Heart left ventricle (tissue), 16 donors: ENCODE measurements around the gene SND1. TPM values are rescaled to one million over a fixed set of nuclear protein-coding genes. Genes with fewer than 3 reads are reported as not detected.
A peak's percentile ranks its signal among the peaks of the same experiment; 100 is the strongest.

Source experiments
- ATAC-seq, 4 donors: fragments of 200-7000 bp; cut with Tn5 transposase; one replicate each; pipeline ENCODE4 v1.9.1; 2020 to 2022; ENCODE audit warnings: moderate library complexity in 4 of 4, mild to moderate bottlenecking in 3 of 4, moderate number of reproducible peaks in 1 of 4
- DNase-seq, 5 donors: peaks; one replicate each; pipeline ENCODE4 v3.0.0-alpha.2; 2020
- H3K27ac ChIP-seq, 12 donors: fragments of 200-600 bp; sonication (generic) in 4 of 12; one replicate each; pipeline versions ENCODE4 v1.5.0 to v1.8.0; 2016 to 2022; ENCODE audit warnings: mild to moderate bottlenecking in 2 of 12
- H3K27me3 ChIP-seq, 9 donors: fragments of 200-600 bp; sonication (generic) in 2 of 9; one replicate each; pipeline versions ENCODE4 v1.5.1 to v1.8.0; 2016 to 2022; ENCODE audit warnings: mild to moderate bottlenecking in 3 of 9
- H3K36me3 ChIP-seq, 9 donors: fragments of 200-600 bp; sonication (generic) in 2 of 9; one replicate each; pipeline versions ENCODE4 v1.5.0 to v1.8.0; 2018 to 2022; ENCODE audit warnings: mild to moderate bottlenecking in 2 of 9
- H3K4me1 ChIP-seq, 12 donors: fragments of 200-600 bp; sonication (generic) in 4 of 12; one replicate each; pipeline versions ENCODE4 v1.5.0 to v1.8.0; 2016 to 2022; ENCODE audit warnings: mild to moderate bottlenecking in 3 of 12
- H3K4me3 ChIP-seq, 12 donors: fragments of 200-600 bp; sonication (generic) in 4 of 12; one replicate each; pipeline versions ENCODE4 v1.5.0 to v1.8.0; 2017 to 2022; ENCODE audit warnings: mild to moderate bottlenecking in 9 of 12, moderate library complexity in 4 of 12
- H3K9me3 ChIP-seq, 12 donors: fragments of 200-600 bp; sonication (generic) in 4 of 12; one replicate each; pipeline versions ENCODE4 v1.5.0 to v1.8.0; 2016 to 2022; ENCODE audit warnings: mild to moderate bottlenecking in 1 of 12
- POLR2A ChIP-seq, 2 donors: fragments of 450-650 bp; IDR thresholded peaks; one replicate each; pipeline ENCODE4 v1.6.1; 2017; ENCODE audit warnings: antibody characterized with exemption in 2 of 2, mild to moderate bottlenecking in 2 of 2, moderate library complexity in 2 of 2
- WGBS, 4 donors: extraction: QIAGEN DNeasy Blood & Tissue Kit in 2 of 4; methylation state at CpG; one replicate each; pipeline versions ENCODE4 v1.1.5 to v1.1.7; 2013 to 2018; 5-methylcytosine and 5-hydroxymethylcytosine counted together
- intact Hi-C, 10 donors: fragments of 100-400 bp; cut with DNase I; formaldehyde crosslinking; loops; one replicate each; pipeline versions ENCODE4 v1.11.1 to v1.14.2; 2022
- polyA plus RNA-seq, 2 donors: library from polyadenylated mRNA; stranded (reverse); fragments of 200-250 nt; gene quantifications; one replicate each; pipeline ENCODE4 v1.2.3, GENCODE V29; 2013
- total RNA-seq, 9 donors: library from RNA; depleted of rRNA in 2 of 9; stranded (reverse); fragments of >200 nt in 2 of 9; fragmentation: NEBNext Ultra II Directional in 3 of 9; extraction: Animal tissue kit (Norgen Biotek cat#: 25700) in 3 of 9; gene quantifications; one replicate each; pipeline versions ENCODE4 v1.1.0 to v1.2.4, GENCODE V29; 2016 to 2023
- TF ChIP-seq, protein P1 (sequence below), 12 donors: fragments of 200-600 bp; sonication (generic) in 4 of 12; IDR thresholded peaks; one replicate each; pipeline versions ENCODE4 v1.5.0 to v1.8.0; 2018 to 2022; ENCODE audit warnings: antibody characterized with exemption in 12 of 12, mild to moderate bottlenecking in 5 of 12
- donor health status: ischemic (EF 13 %, LVEDD 7.1; RV severe dilation, severe dysfunction).
- donor health status: healthy with polysubstance abuse.
- donor health status: DM: no; HTN: yes; CAD: no.
- donor health status: DM: no; HTN: no; CAD: no.
- donor health status: ischemic (EF 25% LVEDD 6.9; RV normal size, moderate dysfunction).
- donor health status: ischemic (EF 25% LVEDD 5.7; RV mildly dilated, moderate dysfunction).
- donor health status: healthy.
- donor health status: DM: yes; HTN: yes; CAD: no.
- donor health status: ischemic (EF 35%, LVEDD 5.7; RV mildly dilated, moderate dysfunction).
- donor health status: nonischemic (EF 11% LVEDD 7.7; RV severe dilation, severe dysfunction).
- donor health status: DM: yes; HTN: yes; CAD: no.
- donor health status: PGD.
- donor health status: ischemic (EF 29% LVEDD 5.4; RV normal size, mild dysfunction).
- donor health status: nonischemic (EF 23%, LVEDD 6.1; RV moderate dilation, normal function).

The SND1 gene
- total and polyA plus RNA-seq, 11 donors = 45.6 to 115 (median 76.3) TPM

DNA sequence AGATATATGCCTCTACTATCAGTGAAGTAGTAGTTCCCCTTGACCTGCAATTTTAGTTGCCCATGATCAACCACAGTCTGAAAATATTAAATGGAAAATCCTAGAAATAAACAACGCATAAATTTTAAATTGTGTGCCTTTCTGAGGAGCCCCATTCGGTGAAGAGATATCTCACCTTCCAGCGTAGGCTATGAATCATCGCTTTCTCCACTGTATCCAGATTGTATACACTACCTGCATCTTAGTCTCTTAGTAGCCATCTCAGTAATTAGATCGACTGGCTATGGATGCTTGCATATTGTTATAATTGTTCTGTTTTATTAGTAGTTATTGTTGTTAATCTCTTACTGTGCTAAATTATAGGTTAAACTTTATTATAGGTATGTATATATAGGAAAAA, 227.9 kb downstream of the SND1 start:
- 97 to 99% (median 98%) methylated on average over 5 of the region's 5 CpGs for WGBS, 4 donors
- Histone ChIP-seq H3K27ac (no peak overlapping the region), H3K9me3 (no peaks in the 10 kb centered on the region), H3K36me3 (no peaks in the 10 kb centered on the region), H3K27me3 (no peaks in the 10 kb centered on the region), H3K4me1 (peaks cover 0 to 44% (median 13%) of the 10 kb centered on the region in 12 donors), H3K4me3 (no peak overlapping the region)
- TF ChIP-seq POLR2A (IDR thresholded peaks at IDR 0.05) = no peak
- TF ChIP-seq, protein P1, sequence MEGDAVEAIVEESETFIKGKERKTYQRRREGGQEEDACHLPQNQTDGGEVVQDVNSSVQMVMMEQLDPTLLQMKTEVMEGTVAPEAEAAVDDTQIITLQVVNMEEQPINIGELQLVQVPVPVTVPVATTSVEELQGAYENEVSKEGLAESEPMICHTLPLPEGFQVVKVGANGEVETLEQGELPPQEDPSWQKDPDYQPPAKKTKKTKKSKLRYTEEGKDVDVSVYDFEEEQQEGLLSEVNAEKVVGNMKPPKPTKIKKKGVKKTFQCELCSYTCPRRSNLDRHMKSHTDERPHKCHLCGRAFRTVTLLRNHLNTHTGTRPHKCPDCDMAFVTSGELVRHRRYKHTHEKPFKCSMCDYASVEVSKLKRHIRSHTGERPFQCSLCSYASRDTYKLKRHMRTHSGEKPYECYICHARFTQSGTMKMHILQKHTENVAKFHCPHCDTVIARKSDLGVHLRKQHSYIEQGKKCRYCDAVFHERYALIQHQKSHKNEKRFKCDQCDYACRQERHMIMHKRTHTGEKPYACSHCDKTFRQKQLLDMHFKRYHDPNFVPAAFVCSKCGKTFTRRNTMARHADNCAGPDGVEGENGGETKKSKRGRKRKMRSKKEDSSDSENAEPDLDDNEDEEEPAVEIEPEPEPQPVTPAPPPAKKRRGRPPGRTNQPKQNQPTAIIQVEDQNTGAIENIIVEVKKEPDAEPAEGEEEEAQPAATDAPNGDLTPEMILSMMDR (IDR thresholded peaks at IDR 0.05) = no peak
- ATAC-seq (no peak), DNase-seq (no peak)
- intact Hi-C loops = no loop called here

DNA sequence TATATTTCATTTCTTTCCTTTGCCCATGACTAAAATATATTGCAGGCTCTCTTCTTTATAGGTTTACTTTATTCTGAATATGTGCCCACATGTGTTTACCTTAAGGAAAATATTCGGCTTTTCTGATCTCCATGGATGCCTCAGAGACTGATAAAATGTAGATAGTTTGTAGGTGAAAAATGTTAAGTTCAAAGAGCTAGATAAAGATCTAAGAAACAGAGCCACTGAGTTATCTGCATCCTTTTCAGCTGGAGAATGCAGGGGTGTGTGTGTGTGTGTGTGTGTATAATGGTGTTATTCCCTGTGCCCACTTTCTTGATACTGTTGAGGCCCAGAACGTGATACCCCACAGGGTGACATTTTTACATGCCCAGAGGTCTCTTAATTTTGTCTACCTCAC, 228.5 kb downstream of the SND1 start:
- TF ChIP-seq, protein P1 (IDR thresholded peaks at IDR 0.05) = no peak
- TF ChIP-seq POLR2A (IDR thresholded peaks at IDR 0.05) = no peak
- H3K36me3 ChIP-seq = no peaks in the 10 kb centered on the region
- WGBS, 4 donors = 63 to 82% (median 70%) methylated on average over 2 of the region's 2 CpGs
- H3K4me3 ChIP-seq = no peak overlapping the region
- no peak for DNase-seq
- intact Hi-C loops = no loop called here
- H3K27ac ChIP-seq = no peak overlapping the region
- no peaks in the 10 kb centered on the region for H3K9me3 ChIP-seq
- H3K4me1 ChIP-seq = peaks cover 0 to 44% (median 12%) of the 10 kb centered on the region in 12 donors
- no peaks in the 10 kb centered on the region for H3K27me3 ChIP-seq
- ATAC-seq = no peak

DNA sequence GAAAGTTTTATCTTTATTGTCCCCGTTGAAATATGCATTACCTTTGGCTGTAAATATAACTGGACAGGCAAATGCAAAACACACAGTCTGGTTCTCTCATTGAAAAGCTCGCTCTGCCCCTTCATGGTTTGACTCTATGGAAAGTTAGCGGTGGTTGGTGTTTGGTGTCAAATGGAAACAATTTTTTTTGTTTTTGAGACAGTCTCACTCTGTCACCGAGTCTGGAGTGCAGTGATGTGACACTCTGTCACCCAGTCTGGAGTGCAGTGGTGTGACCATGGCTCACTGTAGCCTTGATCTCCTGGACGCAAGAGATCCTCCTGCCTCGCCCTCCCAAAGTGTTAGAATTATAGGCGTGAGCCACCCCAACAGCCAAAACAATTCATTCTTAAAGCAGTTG, 229.6 kb downstream of the SND1 start:
- Histone ChIP-seq H3K4me3 (no peak overlapping the region), H3K27ac (peak overlapping the region in 1 of 12 donors; percentile 50), H3K36me3 (no peaks in the 10 kb centered on the region), H3K4me1 (peaks cover 0 to 50% (median 21%) of the 10 kb centered on the region in 12 donors), H3K27me3 (no peaks in the 10 kb centered on the region), H3K9me3 (no peaks in the 10 kb centered on the region)
- TF ChIP-seq, protein P1 (IDR thresholded peaks at IDR 0.05) = no peak
- TF ChIP-seq POLR2A (IDR thresholded peaks at IDR 0.05) = no peak
- ATAC-seq (no peak), DNase-seq (no peak)
- intact Hi-C loops = no loop called here
- 95% methylated on average over 7 of the region's 7 CpGs for WGBS, 4 donors

DNA sequence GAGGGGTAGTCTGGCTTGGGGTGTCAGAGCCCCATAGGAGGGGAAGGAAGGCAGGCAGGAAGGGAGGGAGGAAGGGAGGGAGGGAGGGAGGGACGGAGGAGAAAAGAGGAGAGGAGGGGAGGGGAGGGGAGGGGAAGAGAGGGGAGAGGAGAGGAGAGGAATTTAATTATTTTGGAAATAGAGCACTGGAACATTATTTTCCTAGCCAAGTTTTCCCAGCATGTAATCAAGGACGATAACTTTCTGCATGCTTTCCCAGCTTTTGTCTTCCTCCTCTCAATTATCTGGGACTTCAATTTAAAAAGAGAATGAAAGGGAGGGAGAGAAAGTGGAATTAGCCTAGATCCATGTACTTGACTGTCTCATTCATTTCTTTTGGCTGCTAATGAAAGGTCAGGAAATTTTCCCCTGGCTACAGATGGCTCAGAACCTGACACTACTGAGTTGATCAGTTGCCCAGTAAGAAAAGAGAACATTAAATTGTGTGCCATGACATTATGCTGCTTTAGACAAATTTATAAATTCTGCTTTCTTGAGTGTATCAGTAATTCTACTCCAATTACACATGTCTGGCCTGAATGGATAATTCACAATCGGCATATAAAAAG, 230.4 kb downstream of the SND1 start:
- Histone ChIP-seq H3K36me3 (peaks cover 0 to under 1% (median 0%) of the 10 kb centered on the region in 9 donors), H3K4me1 (peaks cover 0 to 54% (median 20%) of the 10 kb centered on the region in 12 donors), H3K27ac (peak overlapping the region in 2 of 12 donors; percentile 14 to 50), H3K4me3 (no peak overlapping the region), H3K27me3 (no peaks in the 10 kb centered on the region), H3K9me3 (no peaks in the 10 kb centered on the region)
- DNase-seq (no peak), ATAC-seq (peak in 1 of 4 donors; percentile 25)
- TF ChIP-seq POLR2A (IDR thresholded peaks at IDR 0.05) = no peak
- TF ChIP-seq, protein P1 (IDR thresholded peaks at IDR 0.05) = no peak
- intact Hi-C loops = no loop called here
- WGBS, 4 donors = 46 to 62% (median 58%) methylated on average over 3 of the region's 3 CpGs
